GM18873 (cell line): ENCODE results near the gene PRR7.
"Not testable (repeated sequence)": the region's sequence is repeated elsewhere in the genome, so short reads cannot be mapped to it uniquely, and the experiment has no call there.

ENCODE experiments used
- ATAC-seq: cut with Tn5 transposase; IDR thresholded peaks from one replicate; pipeline ENCODE4 v1.9.1; 2021; ENCODE audit warnings: mild to moderate bottlenecking, moderate library complexity, moderate number of reproducible peaks; ENCODE audit not compliant: unreplicated experiment, low FRiP score

PRR7 gene

GRCh38 chr5:177477701-177478477 is 31.3 kb downstream of the PRR7 start:
- ATAC-seq: no peak

DNA sequence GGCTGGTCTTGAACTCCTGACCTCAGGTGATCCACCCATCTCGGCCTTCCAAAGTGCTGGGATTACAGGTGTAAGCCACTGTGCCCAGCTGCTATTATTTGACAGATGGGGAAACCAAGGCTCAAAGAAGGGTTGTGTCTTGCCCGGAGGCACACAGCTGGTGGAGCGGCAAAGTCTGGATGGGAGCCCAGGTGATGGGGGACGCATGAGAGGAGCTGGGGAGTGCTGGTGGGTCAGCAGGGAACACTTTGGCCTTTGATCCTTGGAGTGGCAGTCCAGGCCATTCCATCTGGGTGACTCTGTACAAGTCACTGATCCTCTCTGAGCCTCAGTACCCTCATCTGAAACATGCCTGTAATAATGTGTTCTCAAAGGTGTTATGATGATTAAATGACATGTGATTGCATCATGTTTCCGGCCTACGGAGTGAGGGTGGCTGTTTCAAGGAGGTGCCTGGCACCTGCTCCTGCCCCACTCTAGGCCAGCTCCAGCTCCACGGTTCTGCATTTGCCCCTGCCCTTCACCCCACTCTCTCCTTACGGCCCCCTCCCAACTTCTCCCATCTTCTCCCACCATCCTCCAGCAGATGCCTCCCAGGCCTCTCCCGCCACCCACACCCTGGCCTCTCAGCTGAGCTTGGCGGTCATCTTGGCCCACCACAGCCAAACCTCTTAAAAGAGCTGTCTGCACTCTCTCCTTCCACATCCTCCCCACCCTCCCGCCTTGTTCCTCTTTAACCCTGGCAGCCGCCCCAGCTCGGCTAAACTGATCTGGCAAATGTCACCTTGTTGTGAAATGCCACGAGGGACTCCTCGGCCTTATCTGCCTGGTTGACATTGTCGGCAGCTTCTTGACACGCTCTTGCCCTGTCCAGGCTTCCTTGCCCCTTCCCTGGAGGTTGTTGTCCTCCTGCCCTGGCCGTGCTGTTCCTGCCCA is 32.4 kb downstream of the PRR7 start:
- ATAC-seq: no peak

DNA sequence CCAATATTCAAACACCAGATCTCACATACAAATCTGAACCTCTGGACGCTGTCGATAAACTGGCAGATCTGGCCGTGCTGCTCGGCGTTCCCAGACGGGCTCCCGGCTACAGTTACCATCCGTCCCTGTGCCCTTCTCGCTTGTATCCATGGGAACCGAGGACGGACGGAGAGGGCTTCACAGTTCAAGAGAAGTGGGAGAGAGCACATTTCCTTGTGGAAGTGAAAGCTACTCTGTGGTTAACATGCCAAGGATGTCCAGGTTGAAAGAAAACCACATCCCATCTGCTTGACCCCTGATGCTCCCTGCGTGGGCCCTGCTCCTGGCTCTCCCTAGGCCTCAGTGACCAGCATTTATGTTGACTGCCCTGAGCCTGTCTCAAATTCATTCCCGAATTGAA is 33.2 kb downstream of the PRR7 start:
- ATAC-seq: no peak

DNA sequence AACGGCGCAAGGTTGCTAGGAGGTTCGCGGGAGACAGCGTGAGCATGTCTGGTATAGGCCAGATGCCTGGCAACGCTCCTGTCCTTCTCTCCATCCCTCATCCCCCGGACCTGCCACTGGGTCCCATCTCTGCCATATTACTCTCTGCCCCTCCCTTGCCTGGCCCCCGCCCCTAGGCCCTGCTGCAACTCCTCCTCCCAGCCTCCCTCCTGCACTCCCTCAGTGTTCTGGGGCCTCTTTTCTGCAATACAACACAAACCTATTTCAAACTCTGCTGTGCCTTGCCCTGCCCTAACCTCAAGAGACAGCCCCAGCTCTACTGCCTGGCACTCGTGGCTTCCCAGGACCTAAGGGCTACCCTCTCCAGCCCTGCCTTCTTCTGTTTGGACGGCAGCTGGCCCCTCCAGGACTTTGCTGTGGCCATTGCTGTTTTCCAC is 35.8 kb downstream of the PRR7 start:
- ATAC-seq: no peak

DNA sequence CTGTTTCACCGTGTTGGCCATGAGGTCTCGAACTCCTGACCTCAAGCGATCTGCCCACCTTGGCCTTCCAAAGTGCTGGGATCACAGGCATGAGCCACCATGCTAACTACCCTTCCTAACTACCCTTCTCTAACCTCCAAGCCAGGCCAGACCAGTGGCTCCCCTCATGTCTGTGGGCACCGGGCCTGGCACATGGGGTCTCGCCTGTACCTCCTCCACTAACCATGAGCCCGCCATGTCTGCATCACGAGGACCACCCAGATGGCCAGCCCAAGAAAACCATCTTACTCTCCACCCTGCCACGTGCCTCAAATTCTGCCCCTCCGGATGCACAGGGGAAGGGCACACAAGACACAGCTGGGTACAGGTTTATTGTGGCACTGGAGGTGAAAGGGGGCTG is 36.4 kb downstream of the PRR7 start:
- ATAC-seq: no peak

- no peak for ATAC-seq
These were observed 37.6 kb downstream of the PRR7 start for GRCh38 chr5:177483994-177484901.

- ATAC-seq: no peak
These were observed 38.4 kb downstream of the PRR7 start for GRCh38 chr5:177484902-177485549.

- ATAC-seq: not testable (repeated sequence)
These were observed 39.1 kb downstream of the PRR7 start for GRCh38 chr5:177485753-177486152.

- no peak for ATAC-seq
These were observed 39.6 kb downstream of the PRR7 start for GRCh38 chr5:177486256-177486655.

DNA sequence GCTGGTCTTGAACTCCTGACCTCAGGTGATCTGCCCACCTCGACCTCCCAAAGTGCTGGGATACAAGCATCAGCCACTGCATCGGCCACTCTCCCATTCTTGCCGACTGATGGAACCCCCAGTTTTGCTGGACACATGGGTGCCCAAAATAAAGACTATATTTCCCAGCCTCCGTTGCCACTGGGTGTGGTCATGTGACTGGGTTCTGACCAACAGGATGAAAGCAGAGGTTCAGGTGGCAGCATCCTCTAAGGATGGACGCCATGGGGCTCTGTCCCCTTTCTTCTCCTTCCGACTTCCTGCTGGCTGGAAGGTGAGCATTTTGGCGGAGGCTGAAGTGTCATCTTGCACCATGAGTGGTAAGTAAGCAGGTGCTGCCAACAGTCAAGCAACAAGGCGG is 40.5 kb downstream of the PRR7 start:
- ATAC-seq: no peak

DNA sequence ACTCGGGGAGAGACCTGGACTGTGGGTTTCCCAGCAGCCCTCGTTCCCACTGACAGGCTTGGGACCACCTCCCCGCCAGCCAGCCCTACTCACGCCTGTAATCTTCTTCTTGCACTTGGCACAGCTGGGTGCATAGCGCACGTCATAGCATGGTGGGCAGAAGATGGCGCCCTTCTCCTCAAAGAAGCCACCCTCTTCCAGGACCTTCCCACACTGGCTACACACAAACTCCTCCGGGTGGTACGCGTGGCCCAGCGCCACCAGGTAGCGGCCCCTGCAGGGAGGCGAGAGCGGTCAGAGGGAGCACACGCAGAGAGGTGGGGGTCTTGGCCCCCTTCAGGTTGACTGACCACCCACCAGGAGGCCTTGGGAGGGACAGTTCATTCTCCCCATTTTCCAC is 41.4 kb downstream of the PRR7 start:
- ATAC-seq: no peak

GRCh38 chr5:177489119-177489716 is 42.6 kb downstream of the PRR7 start:
- ATAC-seq: no peak

DNA sequence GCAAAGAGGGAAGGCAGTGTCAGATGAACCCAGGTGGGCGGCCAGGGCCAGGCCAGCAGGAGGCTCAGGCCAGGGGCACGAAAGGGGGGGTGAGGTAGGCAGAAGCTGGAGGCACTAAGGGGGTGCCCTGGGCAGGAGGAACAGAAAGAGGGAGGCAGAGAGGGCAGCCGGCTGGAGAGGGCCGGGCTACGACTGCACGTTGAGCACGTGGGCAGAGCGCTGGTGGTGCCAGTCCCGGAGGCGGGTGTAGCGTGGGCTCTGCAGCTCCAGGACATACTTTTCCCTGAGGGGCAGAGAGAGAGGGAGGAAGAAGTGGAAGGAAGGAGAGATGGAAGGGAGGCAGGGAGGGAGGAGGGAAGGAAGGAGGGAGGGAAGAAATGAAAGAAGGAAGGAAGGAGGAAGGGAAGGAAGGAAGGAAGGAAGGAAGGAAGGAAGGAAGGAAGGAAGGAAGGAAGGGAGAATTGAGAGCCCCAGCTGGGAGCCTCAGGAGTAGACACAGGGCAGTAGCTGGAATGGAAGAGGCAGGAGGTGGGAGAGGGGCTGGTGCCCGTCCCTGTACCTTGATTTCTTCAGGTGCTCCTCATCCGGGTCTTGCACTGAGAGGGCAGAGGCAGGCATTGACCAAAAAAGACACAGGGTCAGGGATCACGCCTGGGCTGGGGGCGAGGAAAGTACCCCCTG is 43.8 kb downstream of the PRR7 start:
- ATAC-seq: no peak

- no peak for ATAC-seq
These were observed 44.4 kb downstream of the PRR7 start for GRCh38 chr5:177490992-177491391.

GRCh38 chr5:177491429-177491945 is 44.9 kb downstream of the PRR7 start:
- ATAC-seq: no peak

GRCh38 chr5:177491983-177492746 is 45.6 kb downstream of the PRR7 start:
- no peak for ATAC-seq

GRCh38 chr5:177492841-177493240 is 46.2 kb downstream of the PRR7 start:
- ATAC-seq: no peak

GRCh38 chr5:177493795-177494345 is 47.3 kb downstream of the PRR7 start:
- ATAC-seq: no peak
